HUDEP-2 (cell line): ENCODE measurements around the gene RASGRP2.

Source experiments
- DNase-seq, 76 experiments: peaks; one replicate each; lab custom pipeline; 2025; ENCODE audit not compliant: unreplicated experiment in 76 of 76; lab: John Stamatoyannopoulos, UW

Gene RASGRP2

GRCh38 chr11:64742889-64743590 lies 902 bp downstream of the RASGRP2 start:
- peak in 46 of 76 experiments; percentile 4 to 82 (median 31) for DNase-seq

- peak in 8 of 76 experiments; percentile 12 to 82 (median 34) for DNase-seq
These were observed 1.7 kb downstream of the RASGRP2 start for GRCh38 chr11:64742087-64742888.

- no peak for DNase-seq
These were observed 2.4 kb downstream of the RASGRP2 start for GRCh38 chr11:64741375-64742086.

- no peak for DNase-seq
These were observed 4.1 kb downstream of the RASGRP2 start for GRCh38 chr11:64739871-64740270.

- no peak for DNase-seq
These were observed 7.3 kb downstream of the RASGRP2 start for GRCh38 chr11:64736654-64737053.

- no peak for DNase-seq
These were observed 8.2 kb downstream of the RASGRP2 start for GRCh38 chr11:64735725-64736259.

- no peak for DNase-seq
These were observed 8.9 kb downstream of the RASGRP2 start for GRCh38 chr11:64734811-64735724.

GRCh38 chr11:64731601-64732000 lies 12.3 kb downstream of the RASGRP2 start:
- DNase-seq = no peak

- DNase-seq = peak in 12 of 76 experiments; percentile 3 to 35 (median 15)
These were observed 14.0 kb downstream of the RASGRP2 start for GRCh38 chr11:64729851-64730382.

GRCh38 chr11:64728757-64729365 lies 15.1 kb downstream of the RASGRP2 start:
- DNase-seq = no peak

GRCh38 chr11:64726867-64727530 lies 16.9 kb downstream of the RASGRP2 start:
- no peak for DNase-seq

GRCh38 chr11:64726211-64726641 lies 17.7 kb downstream of the RASGRP2 start:
- no peak for DNase-seq

GRCh38 chr11:64724863-64725532 lies 18.9 kb downstream of the RASGRP2 start:
- no peak for DNase-seq

GRCh38 chr11:64723907-64724862 lies 19.8 kb downstream of the RASGRP2 start:
- no peak for DNase-seq

- DNase-seq = peak in 57 of 76 experiments; percentile 8 to 67 (median 42)
These were observed 20.6 kb downstream of the RASGRP2 start, which contains the start of gene NRXN2 for GRCh38 chr11:64723117-64723906. Gene NRXN2 (minus strand): TSS chr11:64723197. CDS start chr11:64713699, 9,498 bp downstream.
